Measurements from ENCODE around the gene KRT40.

KRT40 gene

GRCh38 chr17:40981115-40981514 is 3.0 kb downstream of the KRT40 start:
- no peak overlapping the region for H2AFZ ChIP-seq (ENCODE audit: low read length)
- no peak overlapping the region for H3K9ac ChIP-seq (ENCODE audit: low read depth, low read length, poor library complexity, severe bottlenecking)
- no peak for TF ChIP-seq EZH2phosphoT487 (IDR thresholded peaks at IDR 0.05; ENCODE audit: borderline replicate concordance)
- TF ChIP-seq CTCF (conservative IDR thresholded peaks at IDR 0.05; ENCODE audit: low read length): no peak
- peaks cover 19% of the 10 kb centered on the region for H3K27me3 ChIP-seq (ENCODE audit: insufficient read depth, low read length, poor library complexity, severe bottlenecking)
- H3K79me2 ChIP-seq (ENCODE audit: insufficient read depth, low read length): no peaks in the 10 kb centered on the region
- no peaks in the 10 kb centered on the region for H3K4me1 ChIP-seq (ENCODE audit: insufficient read depth, low read length, poor library complexity, severe bottlenecking)
- no peaks in the 10 kb centered on the region for H3K36me3 ChIP-seq (ENCODE audit: insufficient read depth, low read length)
- no peaks in the 10 kb centered on the region for H3F3A ChIP-seq (ENCODE audit: low read depth)
- H3K4me3 ChIP-seq (ENCODE audit: low read length, poor library complexity, severe bottlenecking): no peak overlapping the region
- H4K20me1 ChIP-seq (ENCODE audit: insufficient read depth, low read length, poor library complexity, severe bottlenecking): no peaks in the 10 kb centered on the region
- H3K9me3 ChIP-seq (ENCODE audit: insufficient read depth, low read depth, low read length): no peaks in the 10 kb centered on the region
- H3K4me2 ChIP-seq (ENCODE audit: low read depth, low read length, poor library complexity, severe bottlenecking): no peak overlapping the region
- no peaks in the 10 kb centered on the region for H3K9me2 ChIP-seq (replicated peaks; ENCODE audit: low read depth, low read length)

- H3K9me2 ChIP-seq (replicated peaks; ENCODE audit: low read depth, low read length): no peaks in the 10 kb centered on the region
These were observed 3.5 kb downstream of the KRT40 start for GRCh38 chr17:40980596-40980995.

GRCh38 chr17:40980117-40980516 is 4.0 kb downstream of the KRT40 start:
- H3K4me3 ChIP-seq (ENCODE audit: low read length, poor library complexity, severe bottlenecking): no peak overlapping the region
- no peaks in the 10 kb centered on the region for H3K4me1 ChIP-seq (ENCODE audit: insufficient read depth, low read length, poor library complexity, severe bottlenecking)
- no peaks in the 10 kb centered on the region for H4K20me1 ChIP-seq (ENCODE audit: insufficient read depth, low read length, poor library complexity, severe bottlenecking)
- no peaks in the 10 kb centered on the region for H3F3A ChIP-seq (ENCODE audit: low read depth)
- no peak overlapping the region for H3K9ac ChIP-seq (ENCODE audit: low read depth, low read length, poor library complexity, severe bottlenecking)
- H3K9me3 ChIP-seq (ENCODE audit: insufficient read depth, low read depth, low read length): no peaks in the 10 kb centered on the region
- H3K4me2 ChIP-seq (ENCODE audit: low read depth, low read length, poor library complexity, severe bottlenecking): no peak overlapping the region
- H3K36me3 ChIP-seq (ENCODE audit: insufficient read depth, low read length): no peaks in the 10 kb centered on the region
- no peaks in the 10 kb centered on the region for H3K9me2 ChIP-seq (replicated peaks; ENCODE audit: low read depth, low read length)
- H3K27me3 ChIP-seq (ENCODE audit: insufficient read depth, low read length, poor library complexity, severe bottlenecking): peaks cover 19% of the 10 kb centered on the region
- no peak for TF ChIP-seq CTCF (conservative IDR thresholded peaks at IDR 0.05; ENCODE audit: low read length)
- no peak for TF ChIP-seq EZH2phosphoT487 (IDR thresholded peaks at IDR 0.05; ENCODE audit: borderline replicate concordance)
- H2AFZ ChIP-seq (ENCODE audit: low read length): no peak overlapping the region
- no peaks in the 10 kb centered on the region for H3K79me2 ChIP-seq (ENCODE audit: insufficient read depth, low read length)

More at GRCh38 chr17:40980596-40980995, 3.5 kb downstream of the KRT40 start:
- H3K9ac ChIP-seq (ENCODE audit: low read depth, low read length, poor library complexity, severe bottlenecking): no peak overlapping the region
- peaks cover 19% of the 10 kb centered on the region for H3K27me3 ChIP-seq (ENCODE audit: insufficient read depth, low read length, poor library complexity, severe bottlenecking)
- H3K9me3 ChIP-seq (ENCODE audit: insufficient read depth, low read depth, low read length): no peaks in the 10 kb centered on the region
- no peaks in the 10 kb centered on the region for H3K4me1 ChIP-seq (ENCODE audit: insufficient read depth, low read length, poor library complexity, severe bottlenecking)
- no peaks in the 10 kb centered on the region for H3K79me2 ChIP-seq (ENCODE audit: insufficient read depth, low read length)
- H2AFZ ChIP-seq (ENCODE audit: low read length): no peak overlapping the region
- TF ChIP-seq CTCF (conservative IDR thresholded peaks at IDR 0.05; ENCODE audit: low read length): no peak
- no peak for TF ChIP-seq EZH2phosphoT487 (IDR thresholded peaks at IDR 0.05; ENCODE audit: borderline replicate concordance)
- no peaks in the 10 kb centered on the region for H4K20me1 ChIP-seq (ENCODE audit: insufficient read depth, low read length, poor library complexity, severe bottlenecking)
- no peak overlapping the region for H3K4me2 ChIP-seq (ENCODE audit: low read depth, low read length, poor library complexity, severe bottlenecking)
- H3K36me3 ChIP-seq (ENCODE audit: insufficient read depth, low read length): no peaks in the 10 kb centered on the region
- H3K4me3 ChIP-seq (ENCODE audit: low read length, poor library complexity, severe bottlenecking): no peak overlapping the region
- H3F3A ChIP-seq (ENCODE audit: low read depth): no peaks in the 10 kb centered on the region

Measured in Loucy (cell line).